Measurements from ENCODE around the gene CARD10. TPM values are rescaled to one million over a fixed set of nuclear protein-coding genes. Genes with fewer than 3 reads are reported as not detected.
A peak's percentile ranks its signal among the peaks of the same experiment; 100 is the strongest.
"Not testable (repeated sequence)": the region's sequence is repeated elsewhere in the genome, so short reads cannot be mapped to it uniquely, and the experiment has no call there.

Gene CARD10
- total RNA-seq, 1 donor from 2014 or later = 47.9 TPM

DNA sequence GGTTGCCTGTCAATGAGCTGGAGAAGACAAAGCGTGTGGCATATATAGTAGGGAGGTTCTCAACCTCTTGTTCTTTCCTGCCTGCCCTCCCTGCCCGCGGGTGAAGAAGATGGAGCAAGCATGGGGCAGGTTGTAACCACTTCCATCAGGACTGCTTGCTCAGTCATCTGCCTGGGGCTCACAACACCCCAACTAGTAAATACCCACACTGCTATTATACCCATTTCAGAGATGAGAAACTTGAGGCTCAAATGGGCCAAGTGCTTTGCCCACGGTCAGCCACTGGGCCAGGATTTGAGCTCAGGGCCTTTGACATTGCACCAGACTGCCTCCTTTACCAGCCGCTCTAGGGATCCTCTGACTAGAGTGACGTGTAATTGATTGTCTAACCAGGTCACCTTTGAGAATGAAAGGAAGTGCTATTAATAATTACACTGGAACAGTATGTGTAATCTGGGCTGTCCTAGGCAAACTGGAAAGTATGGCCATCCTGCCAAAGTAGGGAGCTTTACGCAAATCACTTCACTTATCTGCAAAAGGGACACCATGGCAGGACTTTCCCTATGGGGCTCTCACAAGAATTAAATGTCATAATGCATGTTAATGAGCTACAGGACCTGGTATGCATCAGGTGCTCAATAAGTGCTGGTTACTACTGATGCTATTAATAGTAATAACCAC, 38.2 kb upstream of the CARD10 start:
- peak; percentile 54 to 59 for DNase-seq (ENCODE audit: low read depth in 2 of 2)

DNA sequence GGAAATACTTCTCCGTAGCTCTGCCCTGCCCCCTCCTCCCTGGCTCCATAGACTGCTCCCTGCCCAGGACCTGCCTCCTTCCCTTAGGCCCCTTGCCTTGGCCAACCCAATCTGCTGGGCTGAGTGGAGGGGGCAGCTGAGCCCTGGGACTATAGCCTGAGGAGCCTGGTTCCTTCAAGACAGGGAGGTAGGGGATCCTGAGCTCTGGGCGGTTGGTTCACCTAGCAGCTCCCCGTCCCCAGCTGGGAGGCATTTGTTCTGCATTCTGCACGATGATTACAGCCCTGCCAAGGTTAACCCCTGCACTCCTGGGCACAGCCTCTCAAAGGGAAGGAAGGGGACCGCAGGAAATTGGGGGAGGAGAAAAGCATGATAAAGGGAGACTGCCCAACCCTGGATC, 37.5 kb upstream of the CARD10 start:
- DNase-seq (ENCODE audit: low read depth in 2 of 2) = no peak

DNA sequence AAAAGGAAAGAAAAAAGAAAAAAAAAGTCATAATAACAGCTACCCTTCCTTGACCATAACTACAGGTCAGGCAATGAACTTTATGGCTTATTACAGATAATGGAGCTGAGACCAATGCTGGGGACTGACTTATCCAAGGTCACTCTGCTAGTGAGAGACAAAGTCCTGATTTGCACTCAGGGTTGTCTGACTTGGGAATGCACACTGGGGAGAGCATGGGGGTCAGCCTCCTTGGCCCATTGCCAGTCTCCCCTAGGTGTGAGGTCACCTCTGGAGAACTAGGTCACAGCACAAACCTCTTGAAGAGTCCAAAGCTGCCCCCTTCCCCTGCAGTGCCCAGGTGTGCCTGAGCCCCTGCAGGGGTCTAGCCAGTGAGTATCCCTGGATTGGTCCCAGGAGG, 35.8 kb upstream of the CARD10 start:
- no peak for DNase-seq (ENCODE audit: low read depth in 2 of 2)

DNA sequence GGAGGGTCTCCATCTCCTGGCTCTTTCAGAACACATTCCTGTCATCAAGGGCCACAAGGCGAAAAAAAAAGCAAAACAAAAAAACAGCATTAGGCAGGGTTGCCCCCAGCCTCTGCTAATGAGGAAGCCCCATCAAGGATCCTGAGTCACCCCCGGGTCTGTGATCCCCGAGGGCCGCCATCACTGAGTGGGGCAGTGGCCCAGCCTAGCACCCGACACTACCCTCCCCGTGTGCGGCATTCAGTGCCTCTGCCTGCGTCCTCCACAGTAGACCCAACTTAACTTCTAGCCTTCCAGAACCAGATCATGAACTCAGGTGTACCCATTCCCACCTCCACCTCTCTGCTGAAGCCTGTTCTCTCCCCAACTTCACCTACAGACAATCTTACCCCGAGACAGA, 34.5 kb upstream of the CARD10 start:
- DNase-seq (ENCODE audit: low read depth in 2 of 2) = no peak

DNA sequence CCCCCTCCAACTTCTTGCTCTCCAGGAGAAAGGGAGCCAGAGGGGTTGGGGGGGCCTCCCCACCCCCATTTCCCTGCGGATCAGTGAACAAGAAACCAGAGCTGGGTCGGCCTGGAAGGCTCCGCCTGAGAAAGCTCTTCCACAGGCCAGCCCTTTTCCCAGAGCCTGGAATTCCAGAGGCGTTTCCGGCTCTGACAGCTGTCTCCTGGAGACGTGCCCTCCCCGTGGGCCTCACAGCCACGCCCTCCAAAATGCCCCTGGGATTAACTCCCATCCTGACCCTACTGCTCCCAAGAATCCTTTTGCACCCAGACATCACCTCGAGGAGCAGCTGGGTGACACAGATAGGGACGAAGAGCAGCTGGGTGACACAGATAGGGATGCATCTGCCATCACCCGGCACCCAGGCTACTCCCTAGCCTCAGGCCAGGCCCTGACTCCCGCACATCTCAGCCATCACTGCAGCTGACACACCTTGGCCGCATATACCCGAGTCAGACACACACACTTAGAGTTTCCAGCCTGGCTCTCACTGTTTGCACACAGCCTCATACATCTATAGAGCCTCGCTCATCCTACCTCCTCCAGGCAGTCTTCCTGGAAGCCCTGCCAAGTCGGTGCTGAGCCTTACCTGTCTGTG, 33.4 kb upstream of the CARD10 start:
- no peak for DNase-seq (ENCODE audit: low read depth in 2 of 2)

DNA sequence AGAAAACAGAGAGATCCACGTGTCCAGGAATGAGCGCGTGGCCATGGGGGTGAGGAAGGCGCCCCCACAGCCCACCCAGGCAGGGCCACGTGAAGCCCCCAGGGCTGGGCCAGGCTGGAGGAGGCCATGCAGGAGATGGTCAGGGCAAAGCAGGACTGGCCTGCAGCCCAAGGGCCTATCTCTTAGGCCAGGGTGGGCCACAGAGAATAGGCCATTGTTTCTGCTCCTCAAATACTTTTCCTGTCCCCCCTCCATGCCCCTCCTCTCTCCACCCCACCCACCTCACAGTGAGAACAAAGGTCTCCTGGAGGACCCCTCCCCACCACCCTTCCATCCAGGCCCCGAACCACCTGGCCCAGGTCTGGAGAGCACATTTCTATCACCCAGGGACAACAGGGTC, 32.8 kb upstream of the CARD10 start:
- no peak for DNase-seq (ENCODE audit: low read depth in 2 of 2)

DNA sequence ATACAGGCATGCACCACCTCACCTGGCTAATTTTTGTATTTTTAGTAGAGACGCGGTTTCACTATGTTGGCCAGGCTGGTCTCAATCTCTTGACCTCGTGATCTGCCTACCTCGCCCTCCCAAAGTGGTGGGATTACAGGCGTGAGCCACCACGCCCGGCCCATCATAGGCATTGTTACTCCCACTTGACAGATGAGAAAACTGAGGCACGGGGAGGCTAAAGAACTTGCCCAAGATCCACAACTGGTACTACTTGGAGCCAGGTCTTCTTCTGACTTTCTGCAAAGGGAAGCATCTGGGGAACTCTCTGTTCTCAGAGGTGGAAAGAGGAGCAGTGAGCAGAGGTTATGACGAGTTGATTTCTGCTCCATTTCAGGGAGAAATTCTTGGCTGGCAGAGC, 31.7 kb upstream of the CARD10 start:
- not testable (repeated sequence) for DNase-seq (ENCODE audit: low read depth in 2 of 2)

DNA sequence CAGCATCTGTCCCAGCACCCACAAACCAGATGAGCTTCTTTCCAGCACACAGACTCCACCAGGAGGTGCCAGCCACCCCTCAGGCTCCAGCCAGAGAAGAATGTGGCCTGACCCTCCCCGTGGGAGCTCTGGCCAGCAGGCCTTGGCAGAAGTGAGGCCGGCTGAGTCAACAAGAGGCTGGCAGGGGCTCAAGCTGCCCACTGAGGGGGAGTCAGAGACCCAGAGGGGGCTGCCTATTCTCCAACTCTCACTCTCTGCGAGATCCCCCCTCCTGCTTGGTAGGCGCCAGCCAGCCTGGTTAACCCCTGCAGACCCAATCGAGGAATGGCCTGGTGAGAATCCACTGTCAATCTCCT, 30.5 kb upstream of the CARD10 start:
- DNase-seq (ENCODE audit: low read depth in 2 of 2) = peak in 1 of 2 donors; percentile 70

DNA sequence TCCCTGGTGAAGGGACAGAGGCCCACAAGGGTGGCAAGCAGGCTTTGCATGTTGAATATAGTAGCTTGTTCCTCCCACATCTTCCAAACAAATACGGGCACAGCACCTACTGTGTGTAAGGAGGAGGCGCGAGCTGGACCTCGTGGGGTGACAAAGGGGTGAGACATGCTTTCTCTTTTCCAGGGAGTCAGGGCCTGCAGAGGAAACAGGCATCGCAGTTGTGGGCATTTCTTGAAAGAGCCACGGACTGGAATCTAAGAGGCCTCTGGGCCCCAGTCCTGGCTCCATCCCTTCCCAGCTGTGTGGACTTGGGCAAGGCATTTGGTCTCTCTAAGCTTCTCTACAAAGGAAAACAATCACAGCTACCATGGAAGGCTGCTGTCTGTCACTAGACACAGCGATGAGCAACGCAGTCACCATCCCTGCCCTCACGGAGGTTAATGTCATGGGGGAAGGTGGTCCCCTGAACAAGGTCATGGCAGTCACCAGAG, 28.1 kb upstream of the CARD10 start:
- no peak for DNase-seq (ENCODE audit: low read depth in 2 of 2)

DNA sequence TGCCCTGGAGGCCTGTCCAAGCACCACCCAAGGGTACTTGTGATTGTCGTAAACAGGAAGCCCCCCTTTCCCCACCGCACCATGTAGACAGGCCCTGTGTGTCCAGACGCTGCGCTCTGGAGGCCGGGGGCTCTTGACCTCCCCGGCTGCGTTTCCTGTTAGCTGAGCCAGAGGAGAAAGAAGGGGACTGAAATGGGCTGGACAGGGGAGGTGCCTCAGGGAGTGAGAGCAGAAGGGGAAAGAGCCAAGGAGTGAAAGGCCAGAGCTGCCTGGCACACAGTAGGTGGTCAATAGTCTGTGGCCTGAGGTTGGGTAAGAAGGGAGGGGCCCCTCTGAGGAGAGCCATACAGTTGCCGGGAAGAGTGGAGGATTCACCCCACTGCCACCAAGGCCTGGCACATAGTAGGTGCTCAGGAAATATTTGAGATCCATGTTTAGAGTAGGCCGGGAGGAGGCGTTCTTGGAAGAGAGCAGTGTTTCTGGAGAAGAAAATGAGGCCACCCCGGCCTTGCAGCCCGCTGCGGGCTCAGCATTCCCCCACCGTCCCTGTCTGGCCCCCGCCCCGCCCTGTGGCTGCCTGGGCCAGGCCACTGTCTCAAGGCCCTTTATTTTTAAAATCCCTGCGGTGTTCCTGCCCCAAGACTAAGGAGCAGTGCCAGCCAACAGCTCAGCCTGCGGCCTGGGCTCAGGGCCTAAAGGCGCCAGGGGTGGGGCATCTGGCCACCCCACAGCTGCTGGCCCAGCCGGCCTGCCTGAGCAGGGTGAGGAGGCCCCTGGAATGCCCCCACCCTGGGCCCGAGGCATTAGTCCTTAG, 27.4 kb upstream of the CARD10 start:
- peak in 1 of 2 donors; percentile 93 for DNase-seq (ENCODE audit: low read depth in 2 of 2)

DNA sequence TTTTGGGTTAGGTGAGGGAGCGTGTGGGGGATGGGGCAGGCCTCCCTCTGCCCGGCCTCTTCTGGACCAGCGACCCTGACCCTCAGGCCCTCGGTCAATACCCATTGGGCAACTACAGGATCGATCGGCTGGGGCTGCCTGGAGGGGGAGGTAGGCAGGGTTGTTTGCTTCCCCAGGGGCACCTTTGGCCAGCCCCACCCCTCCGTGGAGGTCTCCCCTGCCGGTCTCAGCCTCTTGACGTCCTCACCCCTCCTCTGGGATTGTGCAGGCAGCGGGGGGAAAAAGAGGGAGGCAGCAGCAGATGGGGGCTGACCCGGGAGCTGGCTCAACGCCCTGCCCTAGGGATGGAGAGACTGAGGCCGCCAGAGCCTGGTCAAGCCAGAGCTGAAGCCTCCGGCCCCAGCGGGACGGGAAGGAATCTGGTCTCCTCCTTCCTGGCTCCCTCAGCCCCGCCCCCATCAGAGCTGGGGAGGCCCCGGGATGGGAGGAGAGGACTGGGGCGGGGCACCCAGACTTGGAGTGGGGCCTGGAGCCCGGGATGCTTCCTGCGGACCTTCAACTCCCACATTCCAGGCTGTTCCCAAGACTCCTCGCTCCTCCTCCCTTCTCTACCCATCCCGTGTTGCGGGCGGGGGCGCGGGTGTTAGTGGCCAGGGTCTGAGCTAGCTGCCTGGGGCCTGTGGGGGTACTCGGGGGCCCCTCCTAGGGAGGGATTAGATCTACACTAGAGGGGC, 26.7 kb upstream of the CARD10 start:
- peak in 1 of 2 donors; percentile 89 for DNase-seq (ENCODE audit: low read depth in 2 of 2)

DNA sequence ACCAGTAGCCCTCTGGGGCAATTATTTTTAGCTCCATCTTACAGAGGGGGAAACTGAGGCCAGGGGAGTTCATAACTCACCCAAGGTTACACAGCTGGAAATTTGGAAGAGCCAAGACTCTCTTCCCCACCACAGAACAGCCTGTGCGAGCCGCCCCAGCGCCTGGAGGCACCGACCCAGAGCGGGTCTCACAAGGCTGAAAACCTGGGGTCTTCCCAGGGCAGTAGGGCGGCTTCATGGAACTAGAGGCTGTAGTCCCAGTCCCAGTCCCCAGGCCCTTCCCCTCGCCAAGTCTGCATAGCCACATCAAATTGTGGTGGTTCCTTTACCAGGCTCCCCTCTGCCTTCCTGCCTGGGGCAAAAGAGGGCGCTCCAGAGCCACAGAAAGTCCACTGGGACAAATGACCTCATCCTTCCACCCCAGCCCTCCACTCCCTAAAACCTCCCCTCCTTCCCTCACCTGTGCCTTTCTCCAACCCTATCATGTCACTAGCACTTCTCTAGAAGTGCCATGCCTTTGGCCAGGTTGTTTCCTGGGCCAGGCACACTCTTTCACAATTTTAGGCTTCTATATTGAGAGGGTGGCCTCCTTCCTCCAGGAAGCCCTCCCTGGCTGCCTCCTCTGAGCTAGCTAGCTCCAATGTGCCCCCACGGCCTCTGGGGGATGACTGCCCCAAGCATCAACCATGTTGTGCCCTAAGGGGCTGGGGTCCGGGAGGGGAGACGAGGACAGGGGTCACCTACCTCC, 25.9 kb upstream of the CARD10 start:
- DNase-seq (ENCODE audit: low read depth in 2 of 2) = peak; percentile 47 to 71

DNA sequence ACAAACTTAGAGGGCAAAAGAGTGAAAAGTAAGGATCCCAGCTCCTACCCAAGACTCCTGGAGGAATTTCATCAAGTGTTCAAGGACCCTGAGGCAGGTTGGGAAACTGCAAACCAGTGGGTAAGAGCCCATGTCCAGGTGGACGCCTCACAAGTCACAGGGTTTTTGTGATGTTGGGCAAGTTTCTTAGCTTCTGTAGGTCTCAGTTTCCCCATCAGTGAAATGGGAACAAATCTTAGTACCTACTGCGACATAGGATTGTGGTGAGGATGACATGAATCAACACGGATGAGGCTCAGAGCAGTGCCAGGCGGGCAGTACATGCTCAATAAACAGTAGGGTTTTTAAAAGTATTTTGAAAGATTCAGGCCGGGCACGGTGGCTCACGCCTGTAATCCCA, 23.7 kb upstream of the CARD10 start:
- no peak for DNase-seq (ENCODE audit: low read depth in 2 of 2)

DNA sequence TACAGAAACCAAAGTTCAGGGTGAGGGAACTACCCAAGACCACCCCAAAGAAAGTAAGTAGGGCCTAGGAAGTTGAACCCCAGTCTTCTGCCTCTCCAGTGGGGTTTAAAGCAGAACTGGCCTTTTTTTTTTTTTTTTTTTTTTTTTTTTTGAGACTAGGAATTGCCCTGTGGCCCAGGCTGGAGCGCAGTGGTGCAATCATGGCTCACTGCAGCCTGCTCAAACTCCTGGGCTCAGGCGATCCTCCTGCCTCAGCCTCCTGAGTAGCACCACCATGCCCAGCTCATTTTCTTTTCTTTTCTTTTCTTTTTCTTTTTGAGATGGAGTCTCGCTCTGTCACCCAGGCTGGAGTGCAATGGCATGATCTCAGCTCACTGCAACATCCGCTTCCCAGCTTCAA, 23.2 kb upstream of the CARD10 start:
- not testable (repeated sequence) for DNase-seq (ENCODE audit: low read depth in 2 of 2)

DNA sequence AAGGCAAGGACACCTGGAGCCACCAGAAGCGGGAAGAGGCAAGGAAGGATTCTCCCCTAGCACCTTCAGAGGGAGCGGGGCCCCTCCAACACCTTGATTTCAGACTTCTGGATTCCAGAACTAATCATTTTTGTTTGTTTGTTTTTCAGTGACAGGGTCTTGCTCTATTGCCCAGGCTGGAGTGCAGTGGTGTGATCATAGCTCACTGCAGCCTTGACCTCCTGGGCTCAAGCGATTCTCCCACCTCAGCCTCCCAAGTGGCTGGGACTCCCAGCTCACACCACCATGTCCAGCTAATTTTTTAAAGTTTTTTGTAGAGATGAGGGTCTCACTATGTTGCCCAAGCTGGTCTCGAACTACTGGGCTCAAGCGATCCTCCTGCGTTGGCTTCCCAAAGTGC, 20.6 kb upstream of the CARD10 start:
- not testable (repeated sequence) for DNase-seq (ENCODE audit: low read depth in 2 of 2)

DNA sequence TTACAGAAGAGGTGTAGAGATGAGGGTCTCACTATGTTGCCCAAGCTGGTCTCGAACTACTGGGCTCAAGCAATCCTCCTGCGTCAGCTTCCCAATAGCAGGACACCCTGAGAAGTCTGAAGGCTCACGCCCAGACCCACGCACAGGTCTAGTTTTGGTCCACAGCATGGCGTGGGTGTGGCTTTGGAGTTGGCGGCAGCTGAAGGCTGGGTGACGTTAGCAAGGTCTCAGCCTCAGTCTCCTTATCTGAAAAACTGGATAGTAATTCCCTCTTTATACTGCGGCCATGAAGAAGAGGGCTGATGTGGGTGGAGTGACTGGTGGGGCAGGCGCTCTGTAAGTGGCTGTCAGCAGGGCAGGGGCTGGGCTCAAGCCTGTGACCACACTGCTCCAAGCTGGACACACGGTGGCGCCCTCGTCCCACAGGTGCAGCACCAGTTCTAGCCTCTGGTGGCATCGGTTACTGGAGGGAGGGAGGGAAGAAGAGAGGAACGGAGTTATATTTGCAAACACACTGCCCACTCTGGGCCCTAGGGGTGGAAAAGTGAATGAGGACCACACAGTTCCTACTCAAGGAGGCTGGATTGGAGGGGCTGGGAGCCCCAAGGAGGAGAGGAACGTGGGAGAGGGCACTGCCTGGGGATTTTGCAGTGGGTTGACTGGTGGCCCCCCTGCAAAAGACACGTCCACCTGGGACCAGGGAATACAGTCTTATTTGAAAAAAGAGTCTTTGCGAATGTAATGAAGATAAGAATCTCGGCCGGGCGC, 19.6 kb upstream of the CARD10 start:
- peak; percentile 87 to 94 for DNase-seq (ENCODE audit: low read depth in 2 of 2)

DNA sequence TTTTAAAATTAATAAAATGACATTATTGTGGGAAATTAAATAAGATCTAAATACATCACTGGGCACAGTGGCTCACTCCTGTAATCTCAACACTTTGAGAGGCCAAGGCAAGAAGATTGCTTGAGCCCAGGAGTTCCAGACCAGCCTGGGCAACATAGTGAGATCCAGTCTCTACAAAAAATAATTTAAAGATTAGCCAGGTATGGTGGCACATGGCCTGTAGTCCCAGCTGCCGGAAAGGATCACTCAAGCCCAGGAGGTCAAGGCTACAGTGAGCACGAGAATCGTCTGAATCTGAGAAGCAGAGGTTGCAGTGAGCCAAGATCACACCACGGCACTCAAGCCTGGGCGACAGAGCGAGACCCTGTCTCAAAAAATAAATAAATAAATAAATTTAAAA, 15.9 kb upstream of the CARD10 start:
- DNase-seq (ENCODE audit: low read depth in 2 of 2) = no peak

DNA sequence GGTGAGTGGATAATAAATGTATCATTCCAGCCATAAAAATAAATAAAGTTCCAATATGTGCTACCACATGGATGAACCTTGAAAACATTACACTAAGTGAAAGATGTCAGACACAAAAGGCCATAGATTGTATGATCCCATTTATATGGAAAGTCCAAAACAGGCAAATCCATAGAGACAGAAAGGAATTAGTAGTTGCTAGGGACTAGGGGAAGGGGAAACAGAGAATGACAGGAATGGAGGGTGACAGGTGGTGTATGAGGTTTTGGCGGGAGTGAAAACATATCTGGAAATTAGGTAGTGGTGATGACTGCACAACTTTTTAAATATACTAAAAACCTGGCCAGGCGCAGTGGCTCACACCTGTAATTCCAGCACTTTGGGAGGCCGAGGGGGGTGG, 15.2 kb upstream of the CARD10 start:
- no peak for DNase-seq (ENCODE audit: low read depth in 2 of 2)

DNA sequence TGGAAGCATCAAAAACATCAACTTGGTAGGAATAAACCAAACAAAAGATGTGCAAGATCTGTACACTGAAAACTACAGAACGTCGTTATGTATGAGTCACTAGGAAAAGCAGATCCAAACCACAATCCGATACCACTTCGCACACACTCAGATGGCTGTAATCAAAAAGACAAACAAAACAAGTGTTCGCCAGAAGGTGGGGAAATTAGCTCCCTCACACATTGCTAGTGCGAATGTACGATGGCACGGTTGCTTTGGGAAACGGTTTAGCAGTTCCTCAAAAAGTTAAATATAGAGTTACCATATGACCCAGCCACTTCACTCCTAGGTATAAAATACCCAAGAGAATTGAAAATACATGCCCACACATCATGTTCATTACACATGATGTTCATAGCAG, 14.8 kb upstream of the CARD10 start:
- peak in 1 of 2 donors; percentile 61 for DNase-seq (ENCODE audit: low read depth in 2 of 2)

DNA sequence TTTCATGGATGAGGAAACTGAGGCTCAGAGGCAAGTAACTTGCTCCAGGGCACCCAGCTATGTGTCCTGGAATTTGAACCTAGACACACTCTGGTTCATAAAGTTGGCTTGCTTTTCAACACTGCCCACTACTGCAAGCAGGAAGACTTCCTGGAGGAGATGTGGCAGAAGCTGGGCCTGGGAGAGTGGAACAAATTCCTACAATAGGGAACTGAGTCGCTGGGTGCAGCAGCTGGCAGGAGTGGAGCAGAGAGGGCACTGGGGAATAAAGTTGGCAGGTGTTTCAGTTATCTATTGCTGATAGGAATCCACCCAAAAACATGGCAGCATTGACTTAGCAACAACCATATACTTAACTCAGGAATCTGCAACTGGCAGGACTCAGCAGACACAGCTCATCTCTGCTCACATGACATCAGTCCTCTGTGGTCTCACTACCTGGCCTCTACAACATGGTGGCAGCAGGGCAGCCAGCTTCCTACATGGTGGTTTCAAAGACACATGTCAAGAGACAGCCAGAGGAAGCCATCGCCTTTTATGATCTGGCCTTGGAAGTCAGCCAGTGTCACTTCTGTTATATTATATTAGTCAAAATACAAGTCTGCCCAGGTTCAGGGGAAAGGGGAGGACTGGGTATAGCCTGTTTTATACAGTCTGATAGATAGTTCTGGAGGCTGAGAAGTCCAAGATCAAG, 10.6 kb upstream of the CARD10 start:
- DNase-seq (ENCODE audit: low read depth in 2 of 2) = no peak
